ENCODE measurements around the gene FAM163A. TPM values are rescaled to one million over a fixed set of nuclear protein-coding genes. Genes with fewer than 3 reads are reported as not detected.

The FAM163A gene
- total RNA-seq, 1 experiment from 2014 or later, result not detected

GRCh38 chr1:179785728-179786127 is 42.6 kb downstream of the FAM163A start:
- H3K9ac ChIP-seq (ENCODE audit: low read length), result no peak overlapping the region
- no peaks in the 10 kb centered on the region for H3K4me1 ChIP-seq (ENCODE audit: low read length)
- no peak overlapping the region for H3K4me3 ChIP-seq (ENCODE audit: low read length)
- no peaks in the 10 kb centered on the region for H3K9me2 ChIP-seq (replicated peaks; ENCODE audit: insufficient read depth, low read length)
- H4K20me1 ChIP-seq (ENCODE audit: insufficient read depth, low read depth, low read length), result no peaks in the 10 kb centered on the region
- H3K4me2 ChIP-seq (ENCODE audit: low read depth, low read length, poor library complexity, severe bottlenecking), result no peak overlapping the region
- DNase-seq, result no peak
- no peaks in the 10 kb centered on the region for H3K9me3 ChIP-seq (ENCODE audit: low read length)
- no peaks in the 10 kb centered on the region for H3K36me3 ChIP-seq (ENCODE audit: insufficient read depth, low read length)
- no peak overlapping the region for H2AFZ ChIP-seq (ENCODE audit: low read length)
- H3K27me3 ChIP-seq (ENCODE audit: low read length), result no peaks in the 10 kb centered on the region
- no peaks in the 10 kb centered on the region for H3K79me2 ChIP-seq (ENCODE audit: low read length)
- no peak overlapping the region for H3K27ac ChIP-seq (ENCODE audit: low read length)

- no peaks in the 10 kb centered on the region for H3K36me3 ChIP-seq (ENCODE audit: insufficient read depth, low read length)
- H3K27ac ChIP-seq (ENCODE audit: low read length), result no peak overlapping the region
- H3K4me1 ChIP-seq (ENCODE audit: low read length), result no peaks in the 10 kb centered on the region
- H3K79me2 ChIP-seq (ENCODE audit: low read length), result no peaks in the 10 kb centered on the region
- H3K9ac ChIP-seq (ENCODE audit: low read length), result no peak overlapping the region
- H4K20me1 ChIP-seq (ENCODE audit: insufficient read depth, low read depth, low read length), result no peaks in the 10 kb centered on the region
- no peaks in the 10 kb centered on the region for H3K9me3 ChIP-seq (ENCODE audit: low read length)
- no peak overlapping the region for H3K4me2 ChIP-seq (ENCODE audit: low read depth, low read length, poor library complexity, severe bottlenecking)
- H3K27me3 ChIP-seq (ENCODE audit: low read length), result no peaks in the 10 kb centered on the region
- no peak overlapping the region for H2AFZ ChIP-seq (ENCODE audit: low read length)
- H3K4me3 ChIP-seq (ENCODE audit: low read length), result no peak overlapping the region
- DNase-seq, result no peak
- H3K9me2 ChIP-seq (replicated peaks; ENCODE audit: insufficient read depth, low read length), result no peaks in the 10 kb centered on the region
Observed at GRCh38 chr1:179786815-179787685, 44.0 kb downstream of the FAM163A start.

DNA sequence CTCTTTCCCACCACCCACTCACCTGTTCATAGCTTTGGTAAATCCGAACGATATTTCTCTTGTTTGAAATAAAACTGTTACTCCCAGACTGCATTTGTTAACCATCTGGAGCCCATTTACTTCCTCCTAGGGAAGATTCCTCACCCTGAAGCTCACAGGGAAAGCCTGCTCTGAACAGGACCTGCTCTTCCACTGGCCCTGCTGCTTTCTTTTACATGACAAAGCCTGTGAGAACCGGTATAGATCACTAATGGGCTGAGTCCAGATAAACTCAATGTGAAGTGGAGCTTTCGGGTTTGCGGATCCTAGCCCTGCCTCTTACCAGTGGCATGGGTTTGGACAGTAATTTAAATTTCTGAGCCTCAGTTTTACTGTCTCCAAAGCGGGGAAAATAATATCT is 45.2 kb downstream of the FAM163A start:
- Histone ChIP-seq H3K27ac (ENCODE audit: low read length) (no peak overlapping the region), H2AFZ (ENCODE audit: low read length) (no peak overlapping the region), H3K79me2 (ENCODE audit: low read length) (no peaks in the 10 kb centered on the region), H3K4me3 (ENCODE audit: low read length) (no peak overlapping the region), H3K9me3 (ENCODE audit: low read length) (no peaks in the 10 kb centered on the region), H3K4me2 (ENCODE audit: low read depth, low read length, poor library complexity, severe bottlenecking) (no peak overlapping the region), H3K27me3 (ENCODE audit: low read length) (no peaks in the 10 kb centered on the region), H3K9me2 (replicated peaks; ENCODE audit: insufficient read depth, low read length) (no peaks in the 10 kb centered on the region), H3K36me3 (ENCODE audit: insufficient read depth, low read length) (no peaks in the 10 kb centered on the region), H4K20me1 (ENCODE audit: insufficient read depth, low read depth, low read length) (no peaks in the 10 kb centered on the region), H3K4me1 (ENCODE audit: low read length) (no peaks in the 10 kb centered on the region), H3K9ac (ENCODE audit: low read length) (no peak overlapping the region)
- no peak for DNase-seq

- no peaks in the 10 kb centered on the region for H3K4me1 ChIP-seq (ENCODE audit: low read length)
- no peaks in the 10 kb centered on the region for H3K9me2 ChIP-seq (replicated peaks; ENCODE audit: insufficient read depth, low read length)
- no peaks in the 10 kb centered on the region for H3K36me3 ChIP-seq (ENCODE audit: insufficient read depth, low read length)
- H3K27ac ChIP-seq (ENCODE audit: low read length), result no peak overlapping the region
- no peak overlapping the region for H3K9ac ChIP-seq (ENCODE audit: low read length)
- no peaks in the 10 kb centered on the region for H4K20me1 ChIP-seq (ENCODE audit: insufficient read depth, low read depth, low read length)
- no peak overlapping the region for H3K4me2 ChIP-seq (ENCODE audit: low read depth, low read length, poor library complexity, severe bottlenecking)
- DNase-seq, result no peak
- H3K27me3 ChIP-seq (ENCODE audit: low read length), result no peaks in the 10 kb centered on the region
- H2AFZ ChIP-seq (ENCODE audit: low read length), result no peak overlapping the region
- H3K9me3 ChIP-seq (ENCODE audit: low read length), result no peaks in the 10 kb centered on the region
- no peak overlapping the region for H3K4me3 ChIP-seq (ENCODE audit: low read length)
- H3K79me2 ChIP-seq (ENCODE audit: low read length), result no peaks in the 10 kb centered on the region
Observed at GRCh38 chr1:179793281-179793680, 50.2 kb downstream of the FAM163A start.

GRCh38 chr1:179794146-179794545 is 51.1 kb downstream of the FAM163A start:
- Histone ChIP-seq H3K4me2 (ENCODE audit: low read depth, low read length, poor library complexity, severe bottlenecking) (no peak overlapping the region), H3K27ac (ENCODE audit: low read length) (no peak overlapping the region), H2AFZ (ENCODE audit: low read length) (no peak overlapping the region), H3K36me3 (ENCODE audit: insufficient read depth, low read length) (no peaks in the 10 kb centered on the region), H3K79me2 (ENCODE audit: low read length) (no peaks in the 10 kb centered on the region), H3K4me3 (ENCODE audit: low read length) (no peak overlapping the region), H3K9me3 (ENCODE audit: low read length) (no peaks in the 10 kb centered on the region), H3K4me1 (ENCODE audit: low read length) (no peaks in the 10 kb centered on the region), H4K20me1 (ENCODE audit: insufficient read depth, low read depth, low read length) (no peaks in the 10 kb centered on the region), H3K27me3 (ENCODE audit: low read length) (no peaks in the 10 kb centered on the region), H3K9ac (ENCODE audit: low read length) (no peak overlapping the region), H3K9me2 (replicated peaks; ENCODE audit: insufficient read depth, low read length) (no peaks in the 10 kb centered on the region)
- DNase-seq, result no peak

GRCh38 chr1:179794669-179795068 is 51.6 kb downstream of the FAM163A start:
- H3K27me3 ChIP-seq (ENCODE audit: low read length), result no peaks in the 10 kb centered on the region
- no peak overlapping the region for H3K27ac ChIP-seq (ENCODE audit: low read length)
- no peak overlapping the region for H3K4me2 ChIP-seq (ENCODE audit: low read depth, low read length, poor library complexity, severe bottlenecking)
- no peak overlapping the region for H3K9ac ChIP-seq (ENCODE audit: low read length)
- no peaks in the 10 kb centered on the region for H3K9me2 ChIP-seq (replicated peaks; ENCODE audit: insufficient read depth, low read length)
- H3K4me1 ChIP-seq (ENCODE audit: low read length), result no peaks in the 10 kb centered on the region
- no peak overlapping the region for H2AFZ ChIP-seq (ENCODE audit: low read length)
- H3K9me3 ChIP-seq (ENCODE audit: low read length), result no peaks in the 10 kb centered on the region
- DNase-seq, result no peak
- H3K36me3 ChIP-seq (ENCODE audit: insufficient read depth, low read length), result no peaks in the 10 kb centered on the region
- no peaks in the 10 kb centered on the region for H4K20me1 ChIP-seq (ENCODE audit: insufficient read depth, low read depth, low read length)
- no peak overlapping the region for H3K4me3 ChIP-seq (ENCODE audit: low read length)
- H3K79me2 ChIP-seq (ENCODE audit: low read length), result no peaks in the 10 kb centered on the region

- no peaks in the 10 kb centered on the region for H3K9me2 ChIP-seq (replicated peaks; ENCODE audit: insufficient read depth, low read length)
- H3K9me3 ChIP-seq (ENCODE audit: low read length), result no peaks in the 10 kb centered on the region
- no peak overlapping the region for H3K27ac ChIP-seq (ENCODE audit: low read length)
- H3K4me3 ChIP-seq (ENCODE audit: low read length), result no peak overlapping the region
- H3K4me2 ChIP-seq (ENCODE audit: low read depth, low read length, poor library complexity, severe bottlenecking), result no peak overlapping the region
- H3K9ac ChIP-seq (ENCODE audit: low read length), result no peak overlapping the region
- H3K27me3 ChIP-seq (ENCODE audit: low read length), result no peaks in the 10 kb centered on the region
- H2AFZ ChIP-seq (ENCODE audit: low read length), result no peak overlapping the region
- DNase-seq, result no peak
- no peaks in the 10 kb centered on the region for H3K79me2 ChIP-seq (ENCODE audit: low read length)
- H3K36me3 ChIP-seq (ENCODE audit: insufficient read depth, low read length), result no peaks in the 10 kb centered on the region
- H4K20me1 ChIP-seq (ENCODE audit: insufficient read depth, low read depth, low read length), result no peaks in the 10 kb centered on the region
- no peaks in the 10 kb centered on the region for H3K4me1 ChIP-seq (ENCODE audit: low read length)
Observed at GRCh38 chr1:179798213-179798863, 55.2 kb downstream of the FAM163A start.

DNA sequence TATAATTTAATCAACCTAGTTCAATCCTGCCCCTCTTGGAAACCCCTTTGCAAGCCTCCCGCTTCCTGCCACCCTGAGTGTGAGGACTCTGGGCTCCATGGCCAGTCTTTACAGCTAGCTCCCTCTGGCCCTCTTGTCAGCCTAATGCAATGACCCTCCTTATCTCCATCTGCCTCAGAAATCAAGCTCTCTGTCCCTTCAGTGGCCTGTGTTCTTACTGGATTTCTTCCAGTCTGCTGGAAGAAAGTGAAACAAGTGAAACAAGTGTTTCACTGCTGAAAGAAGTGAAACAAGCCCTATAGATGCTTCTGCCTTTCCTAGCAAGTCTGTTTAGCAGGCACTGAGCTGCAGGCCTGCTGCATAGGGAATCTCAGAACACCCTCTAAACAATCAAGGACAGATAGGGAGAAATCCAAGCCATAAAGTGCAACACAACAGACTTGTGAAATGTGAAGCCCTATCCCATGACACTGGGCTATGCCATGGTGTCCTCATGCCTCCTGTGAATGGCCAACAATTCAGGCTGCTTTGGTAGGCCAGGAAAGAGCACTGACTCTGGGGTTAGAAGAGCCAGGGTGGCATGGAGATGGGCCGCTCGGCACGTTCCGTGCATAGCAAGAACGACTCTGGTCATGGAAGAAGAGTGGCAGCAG is 55.9 kb downstream of the FAM163A start:
- no peaks in the 10 kb centered on the region for H3K4me1 ChIP-seq (ENCODE audit: low read length)
- H3K4me2 ChIP-seq (ENCODE audit: low read depth, low read length, poor library complexity, severe bottlenecking), result no peak overlapping the region
- H3K9me2 ChIP-seq (replicated peaks; ENCODE audit: insufficient read depth, low read length), result no peaks in the 10 kb centered on the region
- H3K9me3 ChIP-seq (ENCODE audit: low read length), result no peaks in the 10 kb centered on the region
- no peak for DNase-seq
- H3K36me3 ChIP-seq (ENCODE audit: insufficient read depth, low read length), result no peaks in the 10 kb centered on the region
- no peak overlapping the region for H3K9ac ChIP-seq (ENCODE audit: low read length)
- no peak overlapping the region for H3K4me3 ChIP-seq (ENCODE audit: low read length)
- no peaks in the 10 kb centered on the region for H4K20me1 ChIP-seq (ENCODE audit: insufficient read depth, low read depth, low read length)
- H3K79me2 ChIP-seq (ENCODE audit: low read length), result no peaks in the 10 kb centered on the region
- no peak overlapping the region for H3K27ac ChIP-seq (ENCODE audit: low read length)
- H3K27me3 ChIP-seq (ENCODE audit: low read length), result no peaks in the 10 kb centered on the region
- H2AFZ ChIP-seq (ENCODE audit: low read length), result no peak overlapping the region
